Bronchial epithelial cell (primary cell): ENCODE data around the gene RNF152. TPM values are rescaled to one million over a fixed set of nuclear protein-coding genes. Genes with fewer than 3 reads are reported as not detected.
A peak's percentile ranks its signal among the peaks of the same experiment; 100 is the strongest.

Experiments used
- DNase-seq: peaks from one replicate; pipeline ENCODE4 v3.0.0-alpha.2; 2010; ENCODE audit warnings: low read depth
- FAIRE-seq: peaks from 2 replicates; lab custom pipeline; 2011; peaks lifted over from hg19 to GRCh38; lab: Jason Lieb, UNC
- H3K27me3 ChIP-seq: 2 replicates; pipeline ENCODE4 v1.5.1; 2011; ENCODE audit warnings: low read length; ENCODE audit not compliant: control insufficient read depth, insufficient read depth
- H3K36me3 ChIP-seq: 2 replicates; pipeline ENCODE4 v1.5.1; 2011; ENCODE audit warnings: low read length; ENCODE audit not compliant: control insufficient read depth, insufficient read depth
- H3K4me3 ChIP-seq: 2 replicates; pipeline ENCODE4 v1.5.1; 2011; ENCODE audit warnings: mild to moderate bottlenecking, low read depth, low read length, control low read depth
- total RNA-seq: library from RNA; depleted of rRNA; stranded (reverse); fragments of >200 nt; gene quantifications from 2 replicates; pipeline ENCODE4 v1.2.1, GENCODE V29; 2014
- TF ChIP-seq, protein P1 (sequence below): IDR thresholded peaks from 2 replicates; pipeline ENCODE4 v1.5.1; 2011; ENCODE audit warnings: mild to moderate bottlenecking, moderate library complexity, low read length, control low read depth, inconsistent platforms; ENCODE audit not compliant: insufficient read depth, severe bottlenecking

RNF152 gene
- total RNA-seq, 1 donor from 2014 or later = 31.9 TPM

DNA sequence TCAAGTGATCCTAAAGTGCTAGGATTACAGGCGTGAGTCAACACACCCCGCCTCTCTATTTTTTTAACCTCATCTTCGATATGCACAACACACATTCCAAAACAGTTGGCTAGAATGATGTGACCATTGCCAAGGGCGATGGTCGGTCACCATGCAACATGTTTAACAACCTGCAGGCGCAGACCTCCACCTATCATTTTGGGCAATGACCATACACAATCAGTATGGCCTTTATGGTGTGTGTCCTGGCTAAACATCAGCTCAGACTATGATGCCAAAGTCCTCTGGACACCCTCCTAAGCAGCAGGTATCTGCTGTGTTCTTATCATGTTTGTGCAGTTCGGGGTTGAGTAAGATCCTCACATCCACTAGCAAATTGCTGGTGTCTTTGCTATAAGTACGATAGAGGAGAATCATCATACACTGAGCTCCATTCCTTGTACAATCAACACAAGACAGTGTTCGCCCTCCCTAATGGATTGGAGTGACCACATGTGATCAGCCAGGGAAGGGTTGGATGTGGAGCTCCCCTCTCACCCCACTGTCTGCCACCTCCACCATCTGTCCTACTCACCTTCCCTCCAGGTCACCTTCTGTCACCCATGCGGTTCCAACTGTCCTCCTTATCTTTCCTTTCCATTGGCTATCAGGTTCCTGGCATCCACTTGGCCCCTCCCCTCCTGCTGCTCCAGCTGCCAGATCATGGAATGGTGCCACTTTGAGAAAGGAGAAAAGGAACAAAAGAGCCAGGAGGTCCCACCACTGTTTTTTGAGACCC is 7.9 kb upstream of the RNF152 start:
- DNase-seq = no peak
- peak; percentile 73 for FAIRE-seq
- TF ChIP-seq, protein P1, sequence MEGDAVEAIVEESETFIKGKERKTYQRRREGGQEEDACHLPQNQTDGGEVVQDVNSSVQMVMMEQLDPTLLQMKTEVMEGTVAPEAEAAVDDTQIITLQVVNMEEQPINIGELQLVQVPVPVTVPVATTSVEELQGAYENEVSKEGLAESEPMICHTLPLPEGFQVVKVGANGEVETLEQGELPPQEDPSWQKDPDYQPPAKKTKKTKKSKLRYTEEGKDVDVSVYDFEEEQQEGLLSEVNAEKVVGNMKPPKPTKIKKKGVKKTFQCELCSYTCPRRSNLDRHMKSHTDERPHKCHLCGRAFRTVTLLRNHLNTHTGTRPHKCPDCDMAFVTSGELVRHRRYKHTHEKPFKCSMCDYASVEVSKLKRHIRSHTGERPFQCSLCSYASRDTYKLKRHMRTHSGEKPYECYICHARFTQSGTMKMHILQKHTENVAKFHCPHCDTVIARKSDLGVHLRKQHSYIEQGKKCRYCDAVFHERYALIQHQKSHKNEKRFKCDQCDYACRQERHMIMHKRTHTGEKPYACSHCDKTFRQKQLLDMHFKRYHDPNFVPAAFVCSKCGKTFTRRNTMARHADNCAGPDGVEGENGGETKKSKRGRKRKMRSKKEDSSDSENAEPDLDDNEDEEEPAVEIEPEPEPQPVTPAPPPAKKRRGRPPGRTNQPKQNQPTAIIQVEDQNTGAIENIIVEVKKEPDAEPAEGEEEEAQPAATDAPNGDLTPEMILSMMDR = no peak
- Histone ChIP-seq H3K36me3 (no peaks in the 10 kb centered on the region), H3K27me3 (no peaks in the 10 kb centered on the region), H3K4me3 (no peak overlapping the region)

DNA sequence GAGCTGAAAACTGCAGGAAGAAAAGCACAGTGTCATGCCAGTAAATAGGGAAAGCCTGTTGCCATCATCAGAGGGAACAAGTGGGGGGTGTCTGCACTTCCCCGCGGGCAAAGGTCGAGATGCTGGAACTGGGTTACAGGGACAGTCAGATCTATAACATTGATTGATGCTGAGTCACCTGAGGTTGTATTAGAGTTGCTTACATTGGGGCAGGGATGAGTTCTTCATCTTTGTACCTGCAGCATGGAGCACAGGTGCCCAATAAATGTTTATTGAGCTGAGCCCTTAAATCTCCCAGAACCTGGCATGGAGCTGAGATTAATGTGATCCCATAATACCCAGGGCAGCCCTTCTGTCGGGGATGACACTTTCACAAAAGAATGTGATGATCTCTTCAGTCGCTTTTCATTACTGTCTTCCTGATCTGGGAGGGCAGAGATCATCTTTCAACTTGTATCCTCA is 5.9 kb upstream of the RNF152 start:
- no peaks in the 10 kb centered on the region for H3K36me3 ChIP-seq
- TF ChIP-seq, protein P1 = no peak
- FAIRE-seq = no peak

DNA sequence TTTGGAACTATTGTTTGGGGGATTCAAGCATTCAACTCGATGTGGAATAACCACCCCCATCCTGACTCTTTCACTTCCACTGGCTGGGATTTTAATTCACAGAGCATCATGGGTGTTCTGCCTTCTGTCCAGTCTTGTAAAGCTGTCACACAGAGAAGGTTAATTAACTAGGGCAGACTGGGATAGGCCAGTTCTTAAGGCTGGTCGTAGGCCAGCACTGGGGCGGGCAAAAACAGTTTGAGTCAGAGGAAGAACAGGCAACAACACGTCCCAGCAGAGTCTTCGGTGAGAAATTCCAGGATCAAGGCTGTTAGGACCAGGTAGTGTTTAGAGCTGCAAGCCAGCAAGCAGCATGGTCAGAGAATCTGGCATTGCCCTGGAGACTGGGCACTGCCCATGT is 4.0 kb upstream of the RNF152 start:
- Histone ChIP-seq H3K4me3 (no peak overlapping the region), H3K36me3 (no peaks in the 10 kb centered on the region), H3K27me3 (no peaks in the 10 kb centered on the region)
- DNase-seq (peak; percentile 95), FAIRE-seq (peak; percentile 93)
- TF ChIP-seq, protein P1 = no peak

More for the DNA sequence above, 5.9 kb upstream of the RNF152 start:
- no peak overlapping the region for H3K4me3 ChIP-seq
- H3K27me3 ChIP-seq = no peaks in the 10 kb centered on the region
- no peak for DNase-seq

DNA sequence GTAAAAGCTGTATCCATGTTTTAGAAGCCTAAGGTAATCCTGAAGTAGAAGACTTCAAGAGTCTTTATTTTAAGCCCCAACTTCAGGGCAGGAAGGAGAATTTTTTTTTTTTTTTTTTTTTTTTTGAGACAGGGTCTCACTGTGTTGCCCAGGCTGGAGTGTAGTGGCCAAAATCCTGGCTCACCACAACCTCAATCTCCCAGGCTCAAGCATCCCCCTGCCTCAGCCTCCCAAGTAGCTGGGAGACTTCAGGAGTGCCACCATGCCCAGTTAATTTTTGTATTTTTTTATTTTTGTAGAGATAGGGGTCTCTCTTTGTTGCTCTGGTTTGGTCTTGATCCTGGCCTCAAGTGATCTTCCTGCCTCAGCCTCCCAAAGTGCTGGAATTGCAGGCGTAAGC is 3.3 kb upstream of the RNF152 start:
- H3K36me3 ChIP-seq = no peaks in the 10 kb centered on the region
- no peaks in the 10 kb centered on the region for H3K27me3 ChIP-seq
- TF ChIP-seq, protein P1 = no peak
- FAIRE-seq = no peak
- no peak overlapping the region for H3K4me3 ChIP-seq
- no peak for DNase-seq

DNA sequence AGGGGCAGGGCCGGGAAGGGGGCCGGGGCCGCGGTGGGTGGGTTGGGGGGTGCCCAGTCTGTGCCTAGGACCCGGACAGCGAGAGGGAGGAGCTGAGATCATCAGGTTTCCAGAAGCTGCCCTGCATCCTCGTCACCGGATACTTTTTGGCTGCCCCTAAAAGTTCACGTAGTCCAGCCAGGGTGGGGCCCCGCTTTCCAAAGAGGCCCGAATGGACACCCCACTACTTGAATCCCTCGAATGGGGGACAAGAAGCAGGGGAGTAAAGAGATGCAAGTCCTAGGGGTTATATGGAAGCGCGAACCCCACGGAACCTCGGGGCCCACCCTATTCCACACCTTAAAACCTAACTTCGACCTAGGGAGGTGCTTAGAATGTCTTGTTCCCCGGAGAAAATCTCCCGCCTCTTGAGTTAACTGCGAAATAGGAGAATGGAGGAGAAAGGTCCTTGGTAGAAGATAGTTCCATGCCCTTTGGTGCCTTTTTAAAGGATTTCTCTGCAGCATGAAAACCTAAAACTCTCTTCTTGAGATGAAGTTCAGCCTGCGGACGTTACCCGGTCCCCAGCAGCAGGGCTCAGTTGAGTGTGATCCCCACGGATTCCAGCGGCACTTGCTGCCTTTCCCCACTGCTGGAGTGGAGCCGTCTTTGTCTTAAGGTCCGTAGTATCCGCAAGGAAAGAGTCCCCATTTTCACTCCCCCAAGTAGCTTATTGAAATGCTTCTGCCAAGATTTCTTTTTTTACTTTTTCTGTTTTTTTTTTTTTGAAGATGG is 2.1 kb upstream of the RNF152 start:
- Histone ChIP-seq H3K27me3 (no peaks in the 10 kb centered on the region), H3K4me3 (peak overlapping the region; percentile 81), H3K36me3 (peaks cover 4% of the 10 kb centered on the region)
- no peak for DNase-seq
- FAIRE-seq = no peak
- TF ChIP-seq, protein P1 = no peak
